CD14-positive monocyte (primary cell): ENCODE results near the gene OR6X1. TPM values are rescaled to one million over a fixed set of nuclear protein-coding genes. Genes with fewer than 3 reads are reported as not detected.

Experiments used
- DNase-seq, 3 donors: peaks; one replicate each; pipeline ENCODE4 v3.0.0-alpha.2; 2011 to 2022
- H2AFZ ChIP-seq: 2 replicates; pipeline ENCODE4 v1.6.0; 2012; ENCODE audit warnings: mild to moderate bottlenecking, low read depth, low read length, inconsistent platforms; ENCODE audit not compliant: insufficient read depth, poor library complexity, severe bottlenecking
- H3K27ac ChIP-seq, 2 donors: 1 replicate in 1 of 2; 2 replicates in 1 of 2; pipeline ENCODE4 v1.5.1; 2012 to 2013; ENCODE audit warnings: low read length in 2 of 2, control low read depth in 1 of 2, inconsistent platforms in 1 of 2, low read depth in 1 of 2, mild to moderate bottlenecking in 1 of 2
- H3K27me3 ChIP-seq, 2 donors: one replicate each; pipeline versions ENCODE4 v1.6.0 to v1.6.1; 2011 to 2013; ENCODE audit warnings: low read length in 2 of 2; ENCODE audit not compliant: control insufficient read depth in 2 of 2, insufficient read depth in 2 of 2
- H3K36me3 ChIP-seq, 2 donors: replicated peaks in 1 of 2; 1 replicate in 1 of 2; 2 replicates in 1 of 2; pipeline versions ENCODE4 v1.5.1 to v1.6.1; 2012 to 2013; ENCODE audit warnings: low read length in 2 of 2, control low read depth in 1 of 2, inconsistent platforms in 1 of 2, mild to moderate bottlenecking in 1 of 2; ENCODE audit not compliant: insufficient read depth in 2 of 2, control insufficient read depth in 1 of 2
- H3K4me1 ChIP-seq, 2 donors: 1 replicate in 1 of 2; 2 replicates in 1 of 2; pipeline versions ENCODE4 v1.5.1 to v1.6.1; 2012 to 2013; ENCODE audit warnings: low read length in 2 of 2, control low read depth in 1 of 2, inconsistent platforms in 1 of 2, mild to moderate bottlenecking in 1 of 2, moderate library complexity in 1 of 2; ENCODE audit not compliant: insufficient read depth in 2 of 2, control insufficient read depth in 1 of 2
- H3K4me2 ChIP-seq: replicated peaks from 2 replicates; pipeline ENCODE3; 2012; ENCODE audit warnings: low read length, moderate library complexity, mild to moderate bottlenecking; ENCODE audit not compliant: poor library complexity, severe bottlenecking; ENCODE audit errors: extremely low read depth
- H3K4me3 ChIP-seq, 3 experiments: fragments of 200-600 bp in 1 of 3; sonication (generic) in 1 of 3; replicated peaks in 1 of 3; 1 replicate in 2 of 3; 2 replicates in 1 of 3; pipeline ENCODE4 v1.5.1; 2011 to 2013; ENCODE audit warnings: low read length in 3 of 3, mild to moderate bottlenecking in 3 of 3, control low read depth in 2 of 3, low read depth in 2 of 3, inconsistent platforms in 1 of 3, moderate library complexity in 1 of 3
- H3K79me2 ChIP-seq: 2 replicates; pipeline ENCODE4 v1.6.0; 2012; ENCODE audit warnings: mild to moderate bottlenecking, control low read depth, inconsistent platforms, low read length, moderate library complexity; ENCODE audit not compliant: insufficient read depth
- H3K9ac ChIP-seq: 2 replicates; pipeline ENCODE4 v1.6.0; 2017; ENCODE audit warnings: low read length, mild to moderate bottlenecking; ENCODE audit not compliant: insufficient read depth, poor library complexity, severe bottlenecking
- H3K9me3 ChIP-seq, 2 donors: replicated peaks in 1 of 2; 1 replicate in 1 of 2; 2 replicates in 1 of 2; pipeline versions ENCODE4 v1.5.1 to v1.6.1; 2012 to 2013; ENCODE audit warnings: low read length in 2 of 2, control low read depth in 1 of 2; ENCODE audit not compliant: control insufficient read depth in 1 of 2, insufficient read depth in 1 of 2
- H4K20me1 ChIP-seq: 2 replicates; pipeline ENCODE4 v1.6.0; 2012; ENCODE audit warnings: mild to moderate bottlenecking, low read length, control low read depth, moderate library complexity; ENCODE audit not compliant: insufficient read depth
- H3K27ac Mint-ChIP-seq, 7 donors: one replicate each; pipeline ENCODE4 v1.8.0; 2020; ENCODE audit warnings: mild to moderate bottlenecking in 7 of 7, mixed read lengths in 7 of 7, moderate library complexity in 6 of 7, inconsistent platforms in 2 of 7
- H3K27me3 Mint-ChIP-seq, 3 donors: one replicate each; pipeline ENCODE4 v1.8.0; 2021 to 2022; ENCODE audit warnings: low read depth in 3 of 3, mild to moderate bottlenecking in 3 of 3, mixed read lengths in 3 of 3, moderate library complexity in 3 of 3, inconsistent platforms in 1 of 3
- H3K36me3 Mint-ChIP-seq, 2 donors: one replicate each; pipeline ENCODE4 v1.8.0; 2020; ENCODE audit warnings: mixed read lengths in 2 of 2, inconsistent platforms in 1 of 2, mild to moderate bottlenecking in 1 of 2
- H3K4me1 Mint-ChIP-seq: one replicate; pipeline ENCODE4 v1.8.0; 2020; ENCODE audit warnings: mild to moderate bottlenecking, mixed read lengths
- H3K4me3 Mint-ChIP-seq, 2 donors: one replicate each; pipeline ENCODE4 v1.8.0; 2020; ENCODE audit warnings: mild to moderate bottlenecking in 2 of 2, mixed read lengths in 2 of 2, moderate library complexity in 1 of 2
- H3K9me3 Mint-ChIP-seq, 7 donors: one replicate each; pipeline ENCODE4 v1.8.0; 2020 to 2022; ENCODE audit warnings: mixed read lengths in 7 of 7, mild to moderate bottlenecking in 6 of 7, moderate library complexity in 6 of 7, inconsistent platforms in 2 of 7
- CTCF ChIP-seq: fragments of 200-600 bp; IDR thresholded peaks from one replicate; pipeline ENCODE4 v1.8.0; 2022; ENCODE audit warnings: antibody characterized with exemption, mild to moderate bottlenecking
- WGBS: methylation state at CpG from one replicate; pipeline ENCODE4 v1.1.5; 2013; ENCODE audit warnings: missing lambda C conversion rate; ENCODE audit not compliant: insufficient coverage; 5-methylcytosine and 5-hydroxymethylcytosine counted together
- intact Hi-C, 2 donors: fragments of 100-400 bp; cut with micrococcal nuclease; formaldehyde crosslinking; loops; one replicate each; pipeline versions ENCODE4 v1.15.0 to v1.15.1; 2023
- polyA plus RNA-seq, 3 donors: library from polyadenylated mRNA; depleted of rRNA in 1 of 3; unstranded in 2 of 3; stranded (reverse) in 1 of 3; fragments of 300-500 nt in 2 of 3; fragments of >200 nt in 1 of 3; fragmentation: Illumina TruSeq in 2 of 3; gene quantifications; 1 replicate in 2 of 3; 2 replicates in 1 of 3; pipeline ENCODE4 v1.2.3, GENCODE V29; 2012 to 2021

OR6X1 gene
- polyA plus RNA-seq, 3 donors: not detected

GRCh38 chr11:123742031-123742723, 12.1 kb downstream of the OR6X1 start:
- H3K9me3 Mint-ChIP-seq: peaks cover 0 to 5% (median 0%) of the 10 kb centered on the region in 7 donors
- no peak for TF ChIP-seq CTCF
- peaks cover 21% of the 10 kb centered on the region for H3K4me1 Mint-ChIP-seq
- H4K20me1 ChIP-seq: no peaks in the 10 kb centered on the region
- 95% methylated on average over 2 of the region's 12 CpGs for WGBS
- H3K9ac ChIP-seq: peak overlapping the region; percentile 85
- peaks cover 15 to 19% of the 10 kb centered on the region in 2 donors for H3K36me3 Mint-ChIP-seq
- H2AFZ ChIP-seq: peak overlapping the region; percentile 90
- peaks cover 6 to 20% of the 10 kb centered on the region in 2 donors for H3K36me3 ChIP-seq
- peak overlapping the region; percentile 56 to 92 (median 88) for H3K4me3 ChIP-seq
- peaks cover 31% of the 10 kb centered on the region for H3K79me2 ChIP-seq
- peak overlapping the region; percentile 92 to 97 for H3K4me3 Mint-ChIP-seq
- no peaks in the 10 kb centered on the region for H3K27me3 ChIP-seq
- H3K4me2 ChIP-seq: peak overlapping the region; percentile 86
- peaks cover 0 to 17% (median 11%) of the 10 kb centered on the region in 3 donors for H3K27me3 Mint-ChIP-seq
- DNase-seq: no peak
- intact Hi-C loops: no loop called here
- peak overlapping the region in 4 of 7 donors; percentile 84 to 93 (median 88) for H3K27ac Mint-ChIP-seq
- peak overlapping the region in 1 of 2 donors; percentile 81 for H3K27ac ChIP-seq
- peaks cover 15 to 22% of the 10 kb centered on the region in 2 donors for H3K4me1 ChIP-seq
- no peaks in the 10 kb centered on the region for H3K9me3 ChIP-seq

- intact Hi-C loops: no loop called here
- H3K36me3 ChIP-seq: peaks cover 6 to 28% of the 10 kb centered on the region in 2 donors
- under 1% methylated on average over 45 of the region's 67 CpGs for WGBS
- H3K9ac ChIP-seq: peak within 1 kb of the TSS; percentile 85
- H3K4me3 ChIP-seq: peak within 1 kb of the TSS; percentile 56 to 92 (median 88)
- H3K9me3 ChIP-seq: no peaks in the 10 kb centered on the region
- peak; percentile 18 for TF ChIP-seq CTCF
- H3K36me3 Mint-ChIP-seq: peaks cover 17 to 21% of the 10 kb centered on the region in 2 donors
- no peaks in the 10 kb centered on the region for H3K27me3 ChIP-seq
- H2AFZ ChIP-seq: peak within 1 kb of the TSS; percentile 90
- peaks cover 0 to 5% (median 0%) of the 10 kb centered on the region in 7 donors for H3K9me3 Mint-ChIP-seq
- H3K79me2 ChIP-seq: peaks cover 35% of the 10 kb centered on the region
- H3K4me1 ChIP-seq: peaks cover 15 to 22% of the 10 kb centered on the region in 2 donors
- peak; percentile 83 to 85 (median 85) for DNase-seq
- peak within 1 kb of the TSS; percentile 84 to 93 (median 90) for H3K27ac Mint-ChIP-seq
- no peaks in the 10 kb centered on the region for H4K20me1 ChIP-seq
- peak within 1 kb of the TSS; percentile 92 to 97 for H3K4me3 Mint-ChIP-seq
- peaks cover 21% of the 10 kb centered on the region for H3K4me1 Mint-ChIP-seq
- H3K4me2 ChIP-seq: peak within 1 kb of the TSS; percentile 86
- peaks cover 0 to 15% (median 11%) of the 10 kb centered on the region in 3 donors for H3K27me3 Mint-ChIP-seq
- peak within 1 kb of the TSS; percentile 48 to 81 for H3K27ac ChIP-seq
These were observed 12.9 kb downstream of the OR6X1 start, which contains the start of gene ZNF202 for GRCh38 chr11:123741159-123742030. TSS of gene ZNF202 (minus strand) at chr11:123741660. CDS start at chr11:123730888, 10,772 bp downstream.
